ENCODE data around the gene EPB41L1. TPM values are rescaled to one million over a fixed set of nuclear protein-coding genes. Genes with fewer than 3 reads are reported as not detected.

EPB41L1 gene
- total and polyA plus RNA-seq, 2 experiments from 2014 or later: 24.1 to 48.7 TPM

DNA sequence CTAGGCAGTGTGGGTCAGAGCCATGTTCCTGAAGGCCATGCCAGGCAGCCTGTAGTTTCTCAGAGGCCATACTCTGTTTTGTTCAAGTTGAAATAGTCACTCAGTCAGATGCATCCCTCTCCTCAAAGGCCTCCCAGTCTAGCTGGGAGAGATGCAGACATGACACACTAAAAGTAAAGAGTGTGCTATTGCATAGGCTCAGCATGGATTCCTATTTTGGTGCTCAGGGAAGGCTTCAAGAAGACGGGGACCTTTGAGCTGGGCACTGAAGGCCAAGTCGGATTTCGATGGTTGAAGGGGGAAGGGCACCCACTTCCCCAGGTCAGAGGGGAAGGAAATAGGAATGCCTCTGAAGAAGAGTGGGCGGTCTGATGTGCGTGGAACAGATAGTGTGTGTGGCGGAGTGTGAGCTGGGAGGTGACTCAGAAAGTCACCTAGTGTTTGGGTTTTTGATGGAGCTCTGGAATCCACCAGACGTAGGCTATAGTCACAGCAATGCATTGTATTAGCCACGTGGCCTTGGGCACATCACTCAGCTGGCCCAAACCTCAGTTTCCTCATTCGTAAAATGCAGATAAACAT, 3.7 kb downstream of the EPB41L1 start:
- H3K4me1 ChIP-seq (ENCODE audit: insufficient read depth): peaks cover 15% of the 10 kb centered on the region
- DNase-seq (ENCODE audit: low spot score) (no peak), ATAC-seq (no peak)
- no peaks in the 10 kb centered on the region for H3F3A ChIP-seq (replicated peaks; ENCODE audit: low read depth)
- Mint-ChIP-seq H3K36me3 (ENCODE audit: low read depth) (no peaks in the 10 kb centered on the region), H3K4me3 (no peak overlapping the region), H3K27ac (no peak overlapping the region), H3K4me1 (peaks cover 13% of the 10 kb centered on the region), H3K27me3 (ENCODE audit: insufficient read depth, low read depth, poor library complexity) (peaks cover 14% of the 10 kb centered on the region), H3K9me3 (no peaks in the 10 kb centered on the region)
- H4K20me1 ChIP-seq (replicated peaks; ENCODE audit: insufficient read depth): peaks cover 7% of the 10 kb centered on the region; the same call in 1 of the 2 replicates
- TF ChIP-seq ZNF331 (CRISPR knock-in tag; IDR thresholded peaks at IDR 0.05; ENCODE audit: low read depth): no peak
- no peak for TF ChIP-seq NANOG (IDR thresholded peaks at IDR 0.05; ENCODE audit: borderline replicate concordance)
- H3K4me3 ChIP-seq: no peak overlapping the region
- H3K4me2 ChIP-seq: no peak overlapping the region
- no peaks in the 10 kb centered on the region for H3K27me3 ChIP-seq (ENCODE audit: insufficient read depth)
- no peak overlapping the region for H3K27ac ChIP-seq (ENCODE audit: low read depth)
- H3K9me2 ChIP-seq (ENCODE audit: insufficient read depth): no peaks in the 10 kb centered on the region
- H2AFZ ChIP-seq: no peak overlapping the region
- H3K36me3 ChIP-seq (ENCODE audit: insufficient read depth): no peaks in the 10 kb centered on the region
- H3K79me2 ChIP-seq (replicated peaks; ENCODE audit: insufficient read depth): peaks cover 4% of the 10 kb centered on the region

DNA sequence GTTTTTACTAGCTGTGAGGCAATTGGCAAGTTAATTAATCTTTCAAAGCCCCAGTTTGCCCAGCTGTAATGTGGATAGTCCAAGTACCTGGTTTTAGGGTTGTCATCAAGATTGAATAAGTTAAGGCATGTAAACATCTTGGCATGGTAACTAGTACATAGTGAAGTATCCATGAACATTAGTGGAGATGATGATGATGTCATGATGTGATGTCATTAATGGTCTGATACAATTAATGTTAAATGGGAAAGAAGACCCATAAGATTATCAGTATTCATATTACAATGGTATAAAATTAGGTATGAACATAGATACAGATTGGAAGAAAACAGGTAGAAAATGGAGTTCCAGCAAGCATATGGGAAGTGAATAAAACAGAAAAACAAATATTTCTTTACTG, 5.3 kb downstream of the EPB41L1 start:
- H3K36me3 Mint-ChIP-seq (ENCODE audit: low read depth): no peaks in the 10 kb centered on the region
- TF ChIP-seq NANOG (IDR thresholded peaks at IDR 0.05; ENCODE audit: borderline replicate concordance) (no peak), STAT1 (IDR thresholded peaks at IDR 0.05; ENCODE audit: unreplicated experiment) (no peak), POLR2AphosphoS5 (IDR thresholded peaks at IDR 0.05; ENCODE audit: low read depth) (no peak)
- Histone ChIP-seq H3K27ac (ENCODE audit: low read depth) (no peak overlapping the region), H3K9me2 (ENCODE audit: insufficient read depth) (no peaks in the 10 kb centered on the region), H3K4me1 (ENCODE audit: insufficient read depth) (peaks cover 11% of the 10 kb centered on the region), H3K36me3 (ENCODE audit: insufficient read depth) (no peaks in the 10 kb centered on the region), H3K4me2 (no peak overlapping the region), H3F3A (replicated peaks; ENCODE audit: low read depth) (no peaks in the 10 kb centered on the region), H3K79me2 (replicated peaks; ENCODE audit: insufficient read depth) (peaks cover 4% of the 10 kb centered on the region), H3K27me3 (ENCODE audit: insufficient read depth) (no peaks in the 10 kb centered on the region), H3K4me3 (no peak overlapping the region), H2AFZ (no peak overlapping the region), H4K20me1 (replicated peaks; ENCODE audit: insufficient read depth) (peaks cover 7% of the 10 kb centered on the region; the same call in 1 of the 2 replicates)
- DNase-seq (ENCODE audit: low spot score): no peak
- H3K4me3 Mint-ChIP-seq: no peak overlapping the region
- peaks cover 15% of the 10 kb centered on the region for H3K27me3 Mint-ChIP-seq (ENCODE audit: insufficient read depth, low read depth, poor library complexity)
- H3K9me3 Mint-ChIP-seq: no peaks in the 10 kb centered on the region
- H3K27ac Mint-ChIP-seq: no peak overlapping the region
- peaks cover 11% of the 10 kb centered on the region for H3K4me1 Mint-ChIP-seq
- ATAC-seq: no peak

DNA sequence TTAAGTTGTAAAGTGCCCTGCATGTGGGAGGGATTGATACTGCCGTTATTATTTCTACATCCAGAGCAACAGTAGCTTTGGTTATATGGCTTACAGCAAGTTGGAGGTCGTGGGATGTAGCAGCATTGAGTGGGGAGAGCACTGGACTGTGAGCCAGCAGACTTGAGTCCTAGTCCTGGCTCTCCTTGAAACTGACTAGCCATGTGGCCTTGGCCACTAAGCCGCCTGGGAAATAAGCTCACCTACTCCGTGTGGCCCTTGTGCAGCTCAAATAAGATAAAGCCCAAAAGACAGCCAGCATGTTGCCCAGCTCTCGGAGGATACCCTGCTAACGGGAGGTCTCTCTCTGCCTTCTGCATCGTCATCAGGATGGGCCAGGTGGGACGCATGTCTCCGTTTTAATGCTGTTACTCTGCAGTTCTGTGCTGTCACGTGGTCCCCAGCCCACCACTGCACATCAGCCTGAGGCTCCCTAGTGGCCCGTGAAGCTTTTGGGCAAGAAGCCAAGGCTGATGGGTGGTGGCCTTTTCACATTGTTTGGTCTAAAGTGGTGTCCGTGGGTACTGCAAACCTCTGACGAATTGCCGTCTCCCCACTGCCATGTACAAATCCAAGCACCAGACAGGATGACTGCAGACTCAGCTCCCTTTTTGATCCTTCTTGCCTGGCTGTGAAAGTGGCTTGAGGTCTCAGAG, 7.9 kb downstream of the EPB41L1 start:
- Histone ChIP-seq H3K4me2 (no peak overlapping the region), H3K27ac (ENCODE audit: low read depth) (no peak overlapping the region), H2AFZ (no peak overlapping the region), H3K4me1 (ENCODE audit: insufficient read depth) (0 out of 2 replicates have a peak, but pooled peaks cover 4% of the 10 kb centered on the region), H3K36me3 (ENCODE audit: insufficient read depth) (no peaks in the 10 kb centered on the region), H3K4me3 (no peak overlapping the region), H3F3A (replicated peaks; ENCODE audit: low read depth) (no peaks in the 10 kb centered on the region), H3K79me2 (replicated peaks; ENCODE audit: insufficient read depth) (peaks cover 3% of the 10 kb centered on the region), H3K27me3 (ENCODE audit: insufficient read depth) (no peaks in the 10 kb centered on the region), H4K20me1 (replicated peaks; ENCODE audit: insufficient read depth) (peaks cover 4% of the 10 kb centered on the region; the same call in 1 of the 2 replicates), H3K9me2 (ENCODE audit: insufficient read depth) (no peaks in the 10 kb centered on the region)
- TF ChIP-seq EZH2phosphoT487 (IDR thresholded peaks at IDR 0.05; ENCODE audit: unreplicated experiment): no peak
- TF ChIP-seq POLR2AphosphoS5 (IDR thresholded peaks at IDR 0.05; ENCODE audit: low read depth): no peak
- no peak for TF ChIP-seq ZNF331 (CRISPR knock-in tag; IDR thresholded peaks at IDR 0.05; ENCODE audit: low read depth)
- no peak for TF ChIP-seq NANOG (IDR thresholded peaks at IDR 0.05; ENCODE audit: borderline replicate concordance)
- TF ChIP-seq, protein P1, sequence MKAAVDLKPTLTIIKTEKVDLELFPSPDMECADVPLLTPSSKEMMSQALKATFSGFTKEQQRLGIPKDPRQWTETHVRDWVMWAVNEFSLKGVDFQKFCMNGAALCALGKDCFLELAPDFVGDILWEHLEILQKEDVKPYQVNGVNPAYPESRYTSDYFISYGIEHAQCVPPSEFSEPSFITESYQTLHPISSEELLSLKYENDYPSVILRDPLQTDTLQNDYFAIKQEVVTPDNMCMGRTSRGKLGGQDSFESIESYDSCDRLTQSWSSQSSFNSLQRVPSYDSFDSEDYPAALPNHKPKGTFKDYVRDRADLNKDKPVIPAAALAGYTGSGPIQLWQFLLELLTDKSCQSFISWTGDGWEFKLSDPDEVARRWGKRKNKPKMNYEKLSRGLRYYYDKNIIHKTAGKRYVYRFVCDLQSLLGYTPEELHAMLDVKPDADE (IDR thresholded peaks at IDR 0.05): no peak
- TF ChIP-seq, protein P2, sequence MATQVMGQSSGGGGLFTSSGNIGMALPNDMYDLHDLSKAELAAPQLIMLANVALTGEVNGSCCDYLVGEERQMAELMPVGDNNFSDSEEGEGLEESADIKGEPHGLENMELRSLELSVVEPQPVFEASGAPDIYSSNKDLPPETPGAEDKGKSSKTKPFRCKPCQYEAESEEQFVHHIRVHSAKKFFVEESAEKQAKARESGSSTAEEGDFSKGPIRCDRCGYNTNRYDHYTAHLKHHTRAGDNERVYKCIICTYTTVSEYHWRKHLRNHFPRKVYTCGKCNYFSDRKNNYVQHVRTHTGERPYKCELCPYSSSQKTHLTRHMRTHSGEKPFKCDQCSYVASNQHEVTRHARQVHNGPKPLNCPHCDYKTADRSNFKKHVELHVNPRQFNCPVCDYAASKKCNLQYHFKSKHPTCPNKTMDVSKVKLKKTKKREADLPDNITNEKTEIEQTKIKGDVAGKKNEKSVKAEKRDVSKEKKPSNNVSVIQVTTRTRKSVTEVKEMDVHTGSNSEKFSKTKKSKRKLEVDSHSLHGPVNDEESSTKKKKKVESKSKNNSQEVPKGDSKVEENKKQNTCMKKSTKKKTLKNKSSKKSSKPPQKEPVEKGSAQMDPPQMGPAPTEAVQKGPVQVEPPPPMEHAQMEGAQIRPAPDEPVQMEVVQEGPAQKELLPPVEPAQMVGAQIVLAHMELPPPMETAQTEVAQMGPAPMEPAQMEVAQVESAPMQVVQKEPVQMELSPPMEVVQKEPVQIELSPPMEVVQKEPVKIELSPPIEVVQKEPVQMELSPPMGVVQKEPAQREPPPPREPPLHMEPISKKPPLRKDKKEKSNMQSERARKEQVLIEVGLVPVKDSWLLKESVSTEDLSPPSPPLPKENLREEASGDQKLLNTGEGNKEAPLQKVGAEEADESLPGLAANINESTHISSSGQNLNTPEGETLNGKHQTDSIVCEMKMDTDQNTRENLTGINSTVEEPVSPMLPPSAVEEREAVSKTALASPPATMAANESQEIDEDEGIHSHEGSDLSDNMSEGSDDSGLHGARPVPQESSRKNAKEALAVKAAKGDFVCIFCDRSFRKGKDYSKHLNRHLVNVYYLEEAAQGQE (IDR thresholded peaks at IDR 0.05; ENCODE audit: unreplicated experiment): no peak
- no peak for TF ChIP-seq EZH2 (IDR thresholded peaks at IDR 0.05; ENCODE audit: low read depth, unreplicated experiment)
- no peak for ATAC-seq
- no peaks in the 10 kb centered on the region for H3K9me3 Mint-ChIP-seq
- H3K36me3 Mint-ChIP-seq (ENCODE audit: low read depth): no peaks in the 10 kb centered on the region
- H3K4me1 Mint-ChIP-seq: peaks cover 3% of the 10 kb centered on the region; the same call in 2 of the 3 replicates
- H3K27ac Mint-ChIP-seq: no peak overlapping the region
- H3K27me3 Mint-ChIP-seq (ENCODE audit: insufficient read depth, low read depth, poor library complexity): peaks cover 5% of the 10 kb centered on the region
- no peak for DNase-seq (ENCODE audit: low spot score)
- H3K4me3 Mint-ChIP-seq: no peak overlapping the region
